ENCODE measurements around the gene GLUL.

Gene GLUL

DNA sequence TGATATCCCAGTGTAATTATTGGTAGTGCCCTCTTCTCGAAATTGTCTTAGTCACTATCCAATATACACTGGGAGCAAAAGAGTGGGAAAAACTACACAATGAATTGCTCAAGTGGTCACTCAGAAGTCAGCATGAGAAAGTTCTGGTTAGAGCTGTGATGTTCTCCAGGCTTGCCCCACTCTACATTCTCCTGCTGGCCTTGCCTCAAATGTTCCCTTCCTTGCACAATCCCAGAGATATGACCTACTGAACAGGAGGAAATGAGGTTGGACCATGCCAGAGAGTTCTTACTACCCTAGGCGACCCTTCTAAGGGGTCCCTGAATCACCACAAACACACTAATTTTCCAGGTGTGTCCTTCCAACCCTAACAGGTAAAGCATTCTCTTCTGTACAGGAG lies 40.8 kb downstream of the GLUL start:
- Histone ChIP-seq H3K27me3 (ENCODE audit: insufficient read depth, low read length) (no peaks in the 10 kb centered on the region), H3F3A (ENCODE audit: insufficient read depth, low read length) (no peaks in the 10 kb centered on the region), H3K4me2 (ENCODE audit: low read length) (no peak overlapping the region), H4K20me1 (ENCODE audit: insufficient read depth, low read length) (no peaks in the 10 kb centered on the region), H3K79me2 (ENCODE audit: insufficient read depth, low read length) (no peaks in the 10 kb centered on the region), H3K9me2 (ENCODE audit: low read depth, low read length) (no peaks in the 10 kb centered on the region), H3K9me3 (ENCODE audit: low read length) (no peaks in the 10 kb centered on the region), H3K36me3 (ENCODE audit: insufficient read depth, low read length) (no peaks in the 10 kb centered on the region), H3K4me3 (ENCODE audit: low read depth, low read length, poor library complexity, severe bottlenecking) (no peak overlapping the region), H3K27ac (ENCODE audit: low read depth, low read length, poor library complexity, severe bottlenecking) (no peak overlapping the region), H3K4me1 (ENCODE audit: insufficient read depth, low read length, severe bottlenecking) (no peaks in the 10 kb centered on the region), H3K9ac (ENCODE audit: low read length) (no peak overlapping the region), H2AFZ (ENCODE audit: low read length) (no peak overlapping the region)
- TF ChIP-seq EZH2 (IDR thresholded peaks at IDR 0.05; ENCODE audit: borderline replicate concordance, low read length), result no peak
- TF ChIP-seq, protein P1, sequence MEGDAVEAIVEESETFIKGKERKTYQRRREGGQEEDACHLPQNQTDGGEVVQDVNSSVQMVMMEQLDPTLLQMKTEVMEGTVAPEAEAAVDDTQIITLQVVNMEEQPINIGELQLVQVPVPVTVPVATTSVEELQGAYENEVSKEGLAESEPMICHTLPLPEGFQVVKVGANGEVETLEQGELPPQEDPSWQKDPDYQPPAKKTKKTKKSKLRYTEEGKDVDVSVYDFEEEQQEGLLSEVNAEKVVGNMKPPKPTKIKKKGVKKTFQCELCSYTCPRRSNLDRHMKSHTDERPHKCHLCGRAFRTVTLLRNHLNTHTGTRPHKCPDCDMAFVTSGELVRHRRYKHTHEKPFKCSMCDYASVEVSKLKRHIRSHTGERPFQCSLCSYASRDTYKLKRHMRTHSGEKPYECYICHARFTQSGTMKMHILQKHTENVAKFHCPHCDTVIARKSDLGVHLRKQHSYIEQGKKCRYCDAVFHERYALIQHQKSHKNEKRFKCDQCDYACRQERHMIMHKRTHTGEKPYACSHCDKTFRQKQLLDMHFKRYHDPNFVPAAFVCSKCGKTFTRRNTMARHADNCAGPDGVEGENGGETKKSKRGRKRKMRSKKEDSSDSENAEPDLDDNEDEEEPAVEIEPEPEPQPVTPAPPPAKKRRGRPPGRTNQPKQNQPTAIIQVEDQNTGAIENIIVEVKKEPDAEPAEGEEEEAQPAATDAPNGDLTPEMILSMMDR (IDR thresholded peaks at IDR 0.05; ENCODE audit: low read length), result no peak

DNA sequence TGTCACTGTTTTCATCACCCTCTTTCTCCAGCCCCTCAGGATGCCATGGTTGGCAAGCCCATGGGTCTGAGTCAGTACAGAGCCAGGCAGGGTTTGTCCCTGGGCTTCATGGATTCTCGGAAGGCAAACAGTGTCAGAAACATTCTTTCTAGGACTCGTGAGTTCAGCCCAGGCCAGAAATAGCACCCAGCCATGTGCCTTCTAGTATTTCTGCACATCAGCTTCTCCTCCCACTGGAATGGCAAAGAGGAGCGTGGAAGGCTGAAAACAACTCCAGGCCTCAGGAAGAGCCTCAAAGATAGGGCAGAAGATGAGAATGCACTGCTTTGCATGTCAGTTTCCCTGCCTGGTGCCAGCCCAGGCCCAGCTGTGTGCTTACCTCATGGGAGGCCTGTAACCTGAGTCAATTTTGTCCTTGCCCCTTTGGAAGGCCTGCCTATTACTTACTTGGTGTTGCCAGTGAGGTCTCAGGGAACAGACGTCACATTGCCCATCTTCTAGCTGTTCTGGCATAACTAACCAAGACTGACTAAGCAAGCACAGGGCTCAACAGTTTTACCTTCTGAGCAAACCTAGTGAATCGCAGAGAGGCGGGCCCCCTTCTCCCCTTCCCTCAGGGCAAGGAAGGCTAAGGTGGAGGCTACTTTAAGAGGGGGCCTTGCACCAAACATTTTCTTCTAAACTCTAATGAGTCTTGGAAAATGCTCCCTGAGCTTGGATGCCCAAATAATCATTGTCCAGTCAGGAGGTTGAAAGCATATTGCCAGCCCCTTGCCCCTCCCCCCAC lies 42.4 kb downstream of the GLUL start:
- Histone ChIP-seq H3K27ac (ENCODE audit: low read depth, low read length, poor library complexity, severe bottlenecking) (no peak overlapping the region), H3F3A (ENCODE audit: insufficient read depth, low read length) (no peaks in the 10 kb centered on the region), H3K9me2 (ENCODE audit: low read depth, low read length) (no peaks in the 10 kb centered on the region), H3K9me3 (ENCODE audit: low read length) (no peaks in the 10 kb centered on the region), H3K4me1 (ENCODE audit: insufficient read depth, low read length, severe bottlenecking) (no peaks in the 10 kb centered on the region), H3K9ac (ENCODE audit: low read length) (no peak overlapping the region), H3K4me2 (ENCODE audit: low read length) (no peak overlapping the region), H4K20me1 (ENCODE audit: insufficient read depth, low read length) (no peaks in the 10 kb centered on the region), H3K36me3 (ENCODE audit: insufficient read depth, low read length) (no peaks in the 10 kb centered on the region), H2AFZ (ENCODE audit: low read length) (no peak overlapping the region), H3K27me3 (ENCODE audit: insufficient read depth, low read length) (no peaks in the 10 kb centered on the region), H3K4me3 (ENCODE audit: low read depth, low read length, poor library complexity, severe bottlenecking) (no peak overlapping the region), H3K79me2 (ENCODE audit: insufficient read depth, low read length) (no peaks in the 10 kb centered on the region)
- TF ChIP-seq EZH2 (IDR thresholded peaks at IDR 0.05; ENCODE audit: borderline replicate concordance, low read length), result no peak
- TF ChIP-seq, protein P1 (IDR thresholded peaks at IDR 0.05; ENCODE audit: low read length), result no peak

DNA sequence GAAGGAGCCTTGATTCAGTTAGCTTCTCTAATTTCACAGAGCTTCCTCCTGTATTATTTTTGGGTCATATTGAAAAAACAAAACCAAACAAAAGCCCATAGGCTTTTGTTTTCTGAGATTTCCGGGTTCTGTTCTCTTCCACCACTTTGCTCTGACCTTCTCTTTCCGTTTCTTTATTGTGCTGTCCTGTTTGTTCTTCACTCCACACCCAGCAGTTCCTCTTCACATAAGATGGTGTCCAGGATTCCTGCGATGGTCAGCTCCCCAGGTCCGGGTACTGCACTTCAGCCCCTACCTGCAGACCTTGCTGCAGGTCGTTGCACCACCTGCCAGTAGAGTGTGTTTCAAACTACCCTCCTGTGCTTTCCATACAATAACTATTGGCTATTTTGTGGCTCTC lies 44.6 kb downstream of the GLUL start:
- no peak for TF ChIP-seq EZH2 (IDR thresholded peaks at IDR 0.05; ENCODE audit: borderline replicate concordance, low read length)
- no peaks in the 10 kb centered on the region for H3K79me2 ChIP-seq (ENCODE audit: insufficient read depth, low read length)
- no peak overlapping the region for H3K27ac ChIP-seq (ENCODE audit: low read depth, low read length, poor library complexity, severe bottlenecking)
- no peak overlapping the region for H3K9ac ChIP-seq (ENCODE audit: low read length)
- H3K9me2 ChIP-seq (ENCODE audit: low read depth, low read length), result no peaks in the 10 kb centered on the region
- no peak overlapping the region for H3K4me3 ChIP-seq (ENCODE audit: low read depth, low read length, poor library complexity, severe bottlenecking)
- no peaks in the 10 kb centered on the region for H3K36me3 ChIP-seq (ENCODE audit: insufficient read depth, low read length)
- no peaks in the 10 kb centered on the region for H3F3A ChIP-seq (ENCODE audit: insufficient read depth, low read length)
- no peak overlapping the region for H3K4me2 ChIP-seq (ENCODE audit: low read length)
- no peaks in the 10 kb centered on the region for H3K9me3 ChIP-seq (ENCODE audit: low read length)
- H3K4me1 ChIP-seq (ENCODE audit: insufficient read depth, low read length, severe bottlenecking), result no peaks in the 10 kb centered on the region
- H4K20me1 ChIP-seq (ENCODE audit: insufficient read depth, low read length), result no peaks in the 10 kb centered on the region
- no peaks in the 10 kb centered on the region for H3K27me3 ChIP-seq (ENCODE audit: insufficient read depth, low read length)
- H2AFZ ChIP-seq (ENCODE audit: low read length), result no peak overlapping the region

Measured in OCI-LY1 (cell line).